Measurements from ENCODE around the gene TAS1R3.

- TF ChIP-seq CTCF (IDR thresholded peaks at IDR 0.05) (peak; percentile 91), EZH2 (IDR thresholded peaks at IDR 0.05; ENCODE audit: borderline replicate concordance, insufficient read depth, low read depth, low read length, poor library complexity, severe bottlenecking) (no peak)
Observed at GRCh38 chr1:1371746-1372711, 40.9 kb downstream of the TAS1R3 start.
